ENCODE results near the gene RPN1.

The RPN1 gene

GRCh38 chr3:128629936-128630335 lies 20.7 kb downstream of the RPN1 start:
- peaks cover 95 to 100% (median 100%) of the 10 kb centered on the region in 11 experiments for H3K36me3 ChIP-seq
- H3K27me3 ChIP-seq, result no peaks in the 10 kb centered on the region
- peaks cover 0 to 9% (median 0%) of the 10 kb centered on the region in 10 experiments; a peak in 5 of 20 replicates for H3K4me1 ChIP-seq
- H3K9me3 ChIP-seq (replicated peaks in 1 of 11), result no peaks in the 10 kb centered on the region
- no peak overlapping the region for H3K27ac ChIP-seq
- H3K9ac ChIP-seq, result no peak overlapping the region
- no peak overlapping the region for H3K4me2 ChIP-seq
- H4K20me1 ChIP-seq, result peaks cover 39 to 100% (median 88%) of the 10 kb centered on the region in 11 experiments; a peak in 21 of 22 replicates
- H3K4me3 ChIP-seq, result no peak overlapping the region
- TF ChIP-seq Cebpa-rat (IDR thresholded peaks at IDR 0.05), result no peak

DNA sequence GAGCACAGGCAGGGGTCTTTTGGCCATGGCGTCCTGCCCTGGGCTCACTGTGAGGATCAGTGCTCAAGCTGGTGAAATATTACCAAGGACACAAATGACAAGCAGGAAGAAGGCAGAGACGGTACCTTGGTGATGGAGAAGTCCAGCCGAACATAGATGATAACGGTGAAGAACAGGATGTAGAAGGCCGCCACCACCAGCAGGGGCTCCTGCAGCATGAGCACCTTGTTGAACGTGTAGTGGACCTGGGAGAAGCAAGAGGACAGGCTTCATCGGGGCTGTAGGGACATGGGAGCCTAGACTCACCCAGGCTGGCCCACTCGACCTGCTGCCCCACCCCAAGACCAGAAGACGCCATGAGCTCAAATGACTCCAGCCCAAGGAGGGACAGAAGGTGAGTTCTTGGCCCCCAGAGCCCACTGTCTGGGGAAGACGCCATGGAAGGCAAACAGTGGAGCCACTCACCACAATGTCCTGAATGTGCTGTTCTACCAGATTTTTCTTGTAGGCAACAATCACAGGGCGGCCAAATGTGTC lies 25.1 kb downstream of the RPN1 start:
- H3K9ac ChIP-seq, result peak overlapping the region in 1 of 11 experiments; percentile 5; a peak in 2 of 22 replicates
- no peaks in the 10 kb centered on the region for H3K9me3 ChIP-seq (replicated peaks in 1 of 11)
- H4K20me1 ChIP-seq, result peaks cover 23 to 97% (median 78%) of the 10 kb centered on the region in 11 experiments; a peak in 20 of 22 replicates
- peaks cover 0 to 52% (median 25%) of the 10 kb centered on the region in 10 experiments; a peak in 16 of 20 replicates for H3K4me1 ChIP-seq
- H3K4me2 ChIP-seq, result 0 out of 22 replicates have a peak overlapping the region, but pooled peaks of 1 of the 11 experiments have one; percentile 33
- no peak overlapping the region for H3K27ac ChIP-seq
- no peak for TF ChIP-seq Cebpa-rat (IDR thresholded peaks at IDR 0.05)
- no peak overlapping the region for H3K4me3 ChIP-seq
- H3K36me3 ChIP-seq, result peaks cover 100% of the 10 kb centered on the region in 11 experiments
- H3K27me3 ChIP-seq, result no peaks in the 10 kb centered on the region

- Histone ChIP-seq H3K4me2 (peak overlapping the region in 2 of 11 experiments; percentile 6 to 33; a peak in 2 of 22 replicates), H3K4me3 (no peak overlapping the region), H3K27ac (no peak overlapping the region; a peak in 1 of 22 replicates), H3K4me1 (peaks cover under 1 to 60% (median 33%) of the 10 kb centered on the region in 10 experiments; a peak in 18 of 20 replicates), H4K20me1 (peaks cover 18 to 88% (median 69%) of the 10 kb centered on the region in 11 experiments; a peak in 20 of 22 replicates), H3K27me3 (no peaks in the 10 kb centered on the region), H3K9me3 (replicated peaks in 1 of 11) (no peaks in the 10 kb centered on the region), H3K36me3 (peaks cover 97 to 100% (median 100%) of the 10 kb centered on the region in 11 experiments), H3K9ac (peak overlapping the region in 2 of 11 experiments; percentile 5 to 19; a peak in 1 of 22 replicates)
- TF ChIP-seq Cebpa-rat (IDR thresholded peaks at IDR 0.05), result no peak
These were observed 26.0 kb downstream of the RPN1 start for GRCh38 chr3:128624526-128625138.

DNA sequence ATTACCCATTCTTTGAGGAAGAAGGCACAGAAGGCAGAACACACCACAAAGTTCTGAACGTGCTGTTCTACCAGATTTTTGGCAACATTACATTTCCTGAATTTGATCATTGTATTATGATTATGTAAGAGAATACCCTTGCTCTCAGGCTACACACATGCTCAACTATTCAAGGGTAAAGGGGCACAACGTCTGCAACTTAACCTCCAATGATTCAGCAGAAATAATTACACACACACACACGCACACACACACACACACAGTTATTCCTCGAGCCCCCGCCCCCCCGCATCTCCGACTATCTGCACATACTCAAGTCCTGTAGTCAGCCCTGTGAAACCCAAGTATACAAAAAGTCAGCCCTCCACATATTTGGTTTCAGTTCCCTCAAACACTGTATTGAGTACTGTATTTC lies 26.8 kb downstream of the RPN1 start:
- Histone ChIP-seq H3K4me3 (no peak overlapping the region), H3K4me2 (peak overlapping the region in 3 of 11 experiments; percentile 5 to 33 (median 23); a peak in 3 of 22 replicates), H3K27ac (peak overlapping the region in 2 of 11 experiments; percentile 3 to 26; a peak in 1 of 22 replicates), H3K4me1 (peaks cover 9 to 69% (median 42%) of the 10 kb centered on the region in 10 experiments), H3K36me3 (peaks cover 93 to 100% (median 98%) of the 10 kb centered on the region in 11 experiments), H4K20me1 (peaks cover 12 to 86% (median 60%) of the 10 kb centered on the region in 11 experiments; a peak in 19 of 22 replicates), H3K27me3 (no peaks in the 10 kb centered on the region), H3K9me3 (replicated peaks in 1 of 11) (no peaks in the 10 kb centered on the region), H3K9ac (0 out of 22 replicates have a peak overlapping the region, but pooled peaks of 2 of the 11 experiments have one; percentile 8 to 19)
- no peak for TF ChIP-seq Cebpa-rat (IDR thresholded peaks at IDR 0.05)

- peaks cover 18 to 83% (median 56%) of the 10 kb centered on the region in 10 experiments for H3K4me1 ChIP-seq
- H3K4me3 ChIP-seq, result no peak overlapping the region
- no peaks in the 10 kb centered on the region for H3K27me3 ChIP-seq
- H3K9ac ChIP-seq, result peak overlapping the region in 1 of 11 experiments; percentile 32; a peak in 1 of 22 replicates
- TF ChIP-seq Cebpa-rat (IDR thresholded peaks at IDR 0.05), result no peak
- peaks cover 12 to 68% (median 42%) of the 10 kb centered on the region in 11 experiments; a peak in 18 of 22 replicates for H4K20me1 ChIP-seq
- peaks cover 75 to 91% (median 86%) of the 10 kb centered on the region in 11 experiments for H3K36me3 ChIP-seq
- no peaks in the 10 kb centered on the region for H3K9me3 ChIP-seq (replicated peaks in 1 of 11)
- peak overlapping the region in 2 of 11 experiments; percentile 2 to 86; a peak in 1 of 22 replicates for H3K27ac ChIP-seq
- H3K4me2 ChIP-seq, result peak overlapping the region in 6 of 11 experiments; percentile 3 to 99 (median 96); a peak in 10 of 22 replicates
These were observed 28.7 kb downstream of the RPN1 start for GRCh38 chr3:128621931-128622330.

DNA sequence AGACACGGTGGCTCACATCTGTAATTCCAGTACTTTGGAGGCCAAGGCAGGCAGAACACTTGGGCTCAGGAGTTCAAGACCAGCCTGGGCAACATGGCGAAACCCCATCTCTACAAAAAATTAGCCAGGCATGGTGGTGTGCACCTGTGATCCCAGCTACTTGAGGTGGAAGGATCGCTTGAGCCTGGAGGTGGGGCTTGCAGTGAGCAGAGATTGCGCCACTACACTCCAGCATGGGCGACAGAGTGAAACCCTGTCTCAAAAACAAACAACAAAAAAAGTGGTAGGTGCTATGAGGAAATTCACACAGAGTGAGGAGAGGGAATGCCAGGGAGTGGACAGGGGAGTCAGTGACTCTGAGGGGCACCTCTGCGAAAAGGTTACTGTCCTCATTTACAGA lies 29.4 kb downstream of the RPN1 start:
- H3K27ac ChIP-seq, result peak overlapping the region in 3 of 11 experiments; percentile 15 to 89 (median 86); a peak in 3 of 22 replicates
- H3K4me1 ChIP-seq, result peaks cover 19 to 90% (median 59%) of the 10 kb centered on the region in 10 experiments
- no peaks in the 10 kb centered on the region for H3K27me3 ChIP-seq
- peaks cover 68 to 91% (median 82%) of the 10 kb centered on the region in 11 experiments for H3K36me3 ChIP-seq
- peak overlapping the region in 2 of 11 experiments; percentile 9 to 32; a peak in 1 of 22 replicates for H3K9ac ChIP-seq
- H3K4me2 ChIP-seq, result peak overlapping the region in 7 of 11 experiments; percentile 3 to 99 (median 96); a peak in 11 of 22 replicates
- TF ChIP-seq Cebpa-rat (IDR thresholded peaks at IDR 0.05), result 0 out of 22 replicates have a peak, but pooled peaks of 1 of the 11 experiments have one; percentile 34
- no peak overlapping the region for H3K4me3 ChIP-seq
- no peaks in the 10 kb centered on the region for H3K9me3 ChIP-seq (replicated peaks in 1 of 11)
- H4K20me1 ChIP-seq, result peaks cover 12 to 64% (median 35%) of the 10 kb centered on the region in 11 experiments; a peak in 18 of 22 replicates

- TF ChIP-seq Cebpa-rat (IDR thresholded peaks at IDR 0.05), result no peak
- Histone ChIP-seq H4K20me1 (peaks cover 12 to 64% (median 26%) of the 10 kb centered on the region in 11 experiments; a peak in 17 of 22 replicates), H3K27ac (peak overlapping the region in 10 of 11 experiments; percentile 52 to 89 (median 78); a peak in 18 of 22 replicates), H3K4me2 (peak overlapping the region in 9 of 11 experiments; percentile 27 to 99 (median 96); a peak in 18 of 22 replicates), H3K4me1 (peaks cover 19 to 86% (median 59%) of the 10 kb centered on the region in 10 experiments), H3K36me3 (peaks cover 58 to 91% (median 72%) of the 10 kb centered on the region in 11 experiments), H3K9me3 (replicated peaks in 1 of 11) (no peaks in the 10 kb centered on the region), H3K4me3 (0 out of 20 replicates have a peak overlapping the region, but pooled peaks of 1 of the 10 experiments have one; percentile 13), H3K27me3 (no peaks in the 10 kb centered on the region), H3K9ac (peak overlapping the region in 4 of 11 experiments; percentile 32 to 90 (median 38); a peak in 5 of 22 replicates)
These were observed 30.3 kb downstream of the RPN1 start for GRCh38 chr3:128620268-128620691.

GRCh38 chr3:128619146-128619890 lies 31.3 kb downstream of the RPN1 start:
- H3K36me3 ChIP-seq, result peaks cover 49 to 83% (median 63%) of the 10 kb centered on the region in 11 experiments
- H3K27ac ChIP-seq, result peak overlapping the region in 10 of 11 experiments; percentile 68 to 89 (median 80); a peak in 20 of 22 replicates
- H3K27me3 ChIP-seq, result no peaks in the 10 kb centered on the region
- H3K9ac ChIP-seq, result peak overlapping the region in 10 of 11 experiments; percentile 15 to 94 (median 86); a peak in 15 of 22 replicates
- H3K4me3 ChIP-seq, result peak overlapping the region in 9 of 10 experiments; percentile 70 to 92 (median 84); a peak in 18 of 20 replicates
- no peaks in the 10 kb centered on the region for H3K9me3 ChIP-seq (replicated peaks in 1 of 11)
- peak overlapping the region; percentile 90 to 100 (median 97) for H3K4me2 ChIP-seq
- peaks cover 7 to 64% (median 20%) of the 10 kb centered on the region in 11 experiments; a peak in 17 of 22 replicates for H4K20me1 ChIP-seq
- TF ChIP-seq Cebpa-rat (IDR thresholded peaks at IDR 0.05), result 0 out of 22 replicates have a peak, but pooled peaks of 1 of the 11 experiments have one; percentile 18
- H3K4me1 ChIP-seq, result peaks cover 19 to 76% (median 57%) of the 10 kb centered on the region in 10 experiments

Measured in BLaER1 treated with 17β-estradiol and CSF1 and Interleukin-3, amounts not matched to agents 10 nM and 100 nM (cell line).